Left lung (tissue), 10 donors: ENCODE measurements around the gene SLC2A4RG. TPM values are rescaled to one million over a fixed set of nuclear protein-coding genes. Genes with fewer than 3 reads are reported as not detected.
A peak's percentile ranks its signal among the peaks of the same experiment; 100 is the strongest.

Experiments used
- ATAC-seq: fragments of 200-7000 bp; cut with Tn5 transposase; one replicate; pipeline ENCODE4 v1.9.1; 2020; ENCODE audit warnings: moderate library complexity
- DNase-seq, 4 donors: peaks; one replicate each; pipeline ENCODE4 v3.0.0-alpha.2; 2013 to 2020
- H3K27ac ChIP-seq, 2 donors: fragments of 200-600 bp; sonication (generic) in 1 of 2; one replicate each; pipeline versions ENCODE4 v1.5.0 to v1.8.0; 2020 to 2021
- H3K27me3 ChIP-seq, 2 donors: fragments of 200-600 bp; sonication (generic) in 1 of 2; one replicate each; pipeline versions ENCODE4 v1.5.0 to v1.8.0; 2020 to 2021
- H3K36me3 ChIP-seq, 2 donors: fragments of 200-600 bp; sonication (generic) in 1 of 2; one replicate each; pipeline versions ENCODE4 v1.5.0 to v1.8.0; 2020 to 2021
- H3K4me1 ChIP-seq, 2 donors: fragments of 200-600 bp; one replicate each; pipeline ENCODE4 v1.8.0; 2021
- H3K4me3 ChIP-seq, 2 donors: fragments of 200-600 bp; sonication (generic) in 1 of 2; one replicate each; pipeline versions ENCODE4 v1.5.0 to v1.8.0; 2020 to 2021; ENCODE audit warnings: mild to moderate bottlenecking in 1 of 2
- H3K9me3 ChIP-seq, 2 donors: fragments of 200-600 bp; sonication (generic) in 1 of 2; one replicate each; pipeline versions ENCODE4 v1.5.0 to v1.8.0; 2020 to 2021
- intact Hi-C, 2 donors: fragments of 100-400 bp; cut with DNase I; formaldehyde crosslinking; loops; one replicate each; pipeline versions ENCODE4 v1.11.2 to v1.14.2; 2022
- polyA plus RNA-seq, 6 donors: library from polyadenylated mRNA; unstranded; fragments of 120-200 nt; gene quantifications; one replicate each; pipeline ENCODE4 v1.2.1, GENCODE V29; 2013; ENCODE audit not compliant: insufficient read length in 6 of 6
- total RNA-seq, 2 donors: library from RNA; stranded (reverse); fragmentation: NEBNext Ultra II Directional; extraction: Animal tissue kit (Norgen Biotek cat#: 25700); gene quantifications; one replicate each; pipeline ENCODE4 v1.2.1, GENCODE V29; 2021
- TF ChIP-seq, protein P1 (sequence below), 2 donors: fragments of 200-600 bp; sonication (generic) in 1 of 2; IDR thresholded peaks; one replicate each; pipeline versions ENCODE4 v1.5.0 to v1.8.0; 2021; ENCODE audit warnings: antibody characterized with exemption in 2 of 2
- donor health status: DM: no; HTN: yes; CAD: no.
- donor health status: DM: no; HTN: no; CAD: no.

The SLC2A4RG gene
- total and polyA plus RNA-seq, 8 donors: 61.1 to 166 (median 97.4) TPM

DNA sequence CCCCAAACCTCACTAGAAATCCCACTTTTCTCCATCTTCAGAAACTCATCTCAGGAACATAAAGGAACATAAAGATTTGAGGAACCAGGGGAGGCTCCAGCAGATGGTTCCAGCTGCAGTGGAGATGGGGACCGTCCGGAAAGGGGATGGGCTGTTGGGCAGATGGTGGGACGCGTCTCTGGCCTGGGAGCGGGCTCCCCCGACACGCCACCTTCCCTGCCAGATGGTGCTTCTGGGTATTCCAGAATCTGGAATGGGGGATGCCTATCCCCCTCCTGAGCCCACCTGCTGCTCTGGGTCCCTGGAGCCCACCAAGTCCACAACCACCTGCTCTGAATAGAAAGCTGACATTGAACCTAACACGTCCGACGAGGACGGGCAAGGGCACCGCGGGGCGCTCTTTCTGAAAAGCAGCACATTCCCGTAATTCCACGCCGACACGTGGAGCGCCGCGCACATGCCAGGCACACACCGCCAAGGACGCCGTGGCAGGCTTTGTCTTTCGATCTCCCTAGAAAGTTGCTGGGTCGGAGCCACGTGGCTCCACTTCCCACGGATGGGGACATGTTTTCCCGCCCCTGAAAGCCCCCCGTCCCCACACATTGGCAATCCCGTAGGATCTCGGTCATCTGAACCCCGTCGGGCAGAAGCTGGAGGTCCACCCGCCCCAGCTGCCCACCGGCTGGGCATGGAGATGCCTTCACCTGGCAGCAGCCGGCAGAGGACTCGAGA, 27.3 kb downstream of the SLC2A4RG start:
- H3K4me1 ChIP-seq: no peaks in the 10 kb centered on the region
- no peak for ATAC-seq
- H3K9me3 ChIP-seq: no peaks in the 10 kb centered on the region
- H3K27me3 ChIP-seq: no peaks in the 10 kb centered on the region
- no peak overlapping the region for H3K4me3 ChIP-seq
- intact Hi-C loops: no loop called here
- TF ChIP-seq, protein P1, sequence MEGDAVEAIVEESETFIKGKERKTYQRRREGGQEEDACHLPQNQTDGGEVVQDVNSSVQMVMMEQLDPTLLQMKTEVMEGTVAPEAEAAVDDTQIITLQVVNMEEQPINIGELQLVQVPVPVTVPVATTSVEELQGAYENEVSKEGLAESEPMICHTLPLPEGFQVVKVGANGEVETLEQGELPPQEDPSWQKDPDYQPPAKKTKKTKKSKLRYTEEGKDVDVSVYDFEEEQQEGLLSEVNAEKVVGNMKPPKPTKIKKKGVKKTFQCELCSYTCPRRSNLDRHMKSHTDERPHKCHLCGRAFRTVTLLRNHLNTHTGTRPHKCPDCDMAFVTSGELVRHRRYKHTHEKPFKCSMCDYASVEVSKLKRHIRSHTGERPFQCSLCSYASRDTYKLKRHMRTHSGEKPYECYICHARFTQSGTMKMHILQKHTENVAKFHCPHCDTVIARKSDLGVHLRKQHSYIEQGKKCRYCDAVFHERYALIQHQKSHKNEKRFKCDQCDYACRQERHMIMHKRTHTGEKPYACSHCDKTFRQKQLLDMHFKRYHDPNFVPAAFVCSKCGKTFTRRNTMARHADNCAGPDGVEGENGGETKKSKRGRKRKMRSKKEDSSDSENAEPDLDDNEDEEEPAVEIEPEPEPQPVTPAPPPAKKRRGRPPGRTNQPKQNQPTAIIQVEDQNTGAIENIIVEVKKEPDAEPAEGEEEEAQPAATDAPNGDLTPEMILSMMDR (IDR thresholded peaks at IDR 0.05): no peak
- peak in 1 of 4 donors; percentile 59 for DNase-seq
- peaks cover 0 to 21% of the 10 kb centered on the region in 2 donors for H3K36me3 ChIP-seq
- no peak overlapping the region for H3K27ac ChIP-seq

DNA sequence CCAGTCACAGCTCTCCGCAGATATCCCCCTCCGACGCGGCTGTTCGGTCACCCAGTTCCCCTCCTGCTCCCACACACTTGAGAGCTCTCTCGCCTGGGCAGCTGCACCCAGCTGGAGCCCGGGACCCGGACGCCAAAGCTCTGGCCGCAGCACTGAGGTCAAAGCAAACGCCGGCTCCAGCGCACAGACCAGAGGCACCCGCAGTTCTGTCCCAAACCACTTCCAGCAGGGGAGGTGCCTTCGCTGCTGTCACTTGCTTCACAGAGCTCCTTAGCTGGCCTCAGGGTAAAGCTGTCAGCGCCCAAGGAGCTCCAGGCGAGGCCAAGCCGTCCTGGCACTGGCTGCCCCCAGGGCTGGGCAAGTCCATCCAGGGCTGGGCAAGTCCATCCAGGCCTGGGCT, 27.9 kb downstream of the SLC2A4RG start:
- DNase-seq (peak in 1 of 4 donors; percentile 71), ATAC-seq (no peak)
- Histone ChIP-seq H3K4me1 (no peaks in the 10 kb centered on the region), H3K4me3 (no peak overlapping the region), H3K9me3 (no peaks in the 10 kb centered on the region), H3K36me3 (peaks cover 0 to 21% of the 10 kb centered on the region in 2 donors), H3K27me3 (no peaks in the 10 kb centered on the region), H3K27ac (no peak overlapping the region)
- intact Hi-C loops: no loop called here
- TF ChIP-seq, protein P1 (IDR thresholded peaks at IDR 0.05): no peak

DNA sequence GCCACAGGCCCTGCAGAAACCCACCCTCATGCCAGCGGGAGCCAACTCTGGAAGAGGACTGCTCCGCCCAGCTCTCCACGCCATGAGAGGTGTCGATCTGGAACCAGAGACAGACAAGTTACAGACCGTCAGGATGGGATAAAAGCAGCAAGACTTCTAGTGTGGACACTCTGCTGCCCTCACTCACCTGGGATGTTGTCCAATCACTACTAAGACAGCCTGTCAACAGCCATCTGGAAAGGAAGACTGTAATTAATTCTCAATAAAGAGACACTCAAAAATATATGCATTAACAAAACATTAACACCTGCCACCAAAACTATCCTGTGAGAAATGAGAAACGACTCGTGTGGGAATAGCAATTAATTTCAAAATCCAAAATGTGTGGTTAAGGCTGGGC, 28.3 kb downstream of the SLC2A4RG start:
- intact Hi-C loops: no loop called here
- no peak overlapping the region for H3K4me3 ChIP-seq
- no peaks in the 10 kb centered on the region for H3K9me3 ChIP-seq
- ATAC-seq (no peak), DNase-seq (no peak)
- TF ChIP-seq, protein P1 (IDR thresholded peaks at IDR 0.05): no peak
- H3K27ac ChIP-seq: no peak overlapping the region
- peaks cover 0 to 21% of the 10 kb centered on the region in 2 donors for H3K36me3 ChIP-seq
- peaks cover 0 to 3% of the 10 kb centered on the region in 2 donors for H3K4me1 ChIP-seq
- no peaks in the 10 kb centered on the region for H3K27me3 ChIP-seq

DNA sequence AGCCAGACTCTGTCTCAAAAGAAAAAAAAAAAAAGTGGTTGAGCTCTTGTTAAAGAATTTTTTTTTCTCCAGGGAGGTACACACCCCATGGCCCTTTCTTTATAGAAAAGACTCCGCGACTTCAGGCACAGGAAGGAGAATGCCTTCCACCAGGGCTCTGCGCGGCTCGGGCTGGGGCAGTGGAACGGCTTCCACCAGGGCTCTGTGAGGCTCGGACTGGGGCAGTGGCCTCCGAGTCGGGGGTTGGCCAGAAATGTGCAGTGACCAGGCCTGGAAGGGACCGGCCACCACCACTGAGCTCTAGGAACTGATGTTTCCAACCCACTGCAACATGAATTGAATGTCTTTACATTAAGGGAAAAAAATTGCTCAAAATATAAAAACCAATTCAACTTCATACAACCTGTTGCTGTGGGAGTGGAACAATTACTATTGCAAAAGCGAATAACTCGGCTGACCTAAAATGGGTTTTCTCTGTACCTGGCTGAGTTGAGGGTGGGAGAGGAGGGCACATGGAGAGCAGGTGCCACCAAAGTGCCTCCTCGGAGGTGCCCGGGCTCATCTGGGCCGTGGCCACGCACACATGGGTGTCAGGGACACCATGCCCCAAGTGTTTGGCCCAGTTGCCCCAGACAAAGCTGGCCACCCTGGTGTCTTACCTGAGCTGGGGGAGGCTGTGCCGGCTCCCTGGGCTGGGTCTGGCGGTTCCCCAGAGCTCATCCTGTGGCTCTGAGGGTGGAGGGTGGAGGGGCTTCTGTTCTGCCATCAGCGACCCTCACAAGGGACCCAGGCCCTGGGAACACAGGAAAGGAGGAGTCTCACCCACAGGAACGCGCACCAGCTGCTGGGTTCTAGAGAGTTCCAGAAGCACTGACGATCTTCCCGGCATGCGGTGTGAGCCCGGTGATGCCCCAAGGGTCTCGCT, 29.3 kb downstream of the SLC2A4RG start:
- H3K36me3 ChIP-seq: peaks cover 0 to 21% of the 10 kb centered on the region in 2 donors
- H3K4me3 ChIP-seq: no peak overlapping the region
- no peaks in the 10 kb centered on the region for H3K9me3 ChIP-seq
- ATAC-seq: no peak
- no peaks in the 10 kb centered on the region for H3K27me3 ChIP-seq
- intact Hi-C loops: no loop called here
- H3K27ac ChIP-seq: no peak overlapping the region
- peak in 1 of 4 donors; percentile 66 for DNase-seq
- peaks cover 0 to 11% of the 10 kb centered on the region in 2 donors for H3K4me1 ChIP-seq
- TF ChIP-seq, protein P1 (IDR thresholded peaks at IDR 0.05): no peak
